GM21423 (cell line): Measurements from ENCODE around the gene ATG101.

Source experiments
- ATAC-seq: cut with Tn5 transposase; IDR thresholded peaks from one replicate; pipeline ENCODE4 v1.9.1; 2021; ENCODE audit warnings: mild to moderate bottlenecking, moderate library complexity; ENCODE audit not compliant: unreplicated experiment

The ATG101 gene

GRCh38 chr12:52041695-52042123 is 28.1 kb upstream of the ATG101 start:
- ATAC-seq, result no peak

- no peak for ATAC-seq
Measured at GRCh38 chr12:52042706-52043385, 26.9 kb upstream of the ATG101 start.

- ATAC-seq, result no peak
Measured at GRCh38 chr12:52043386-52044212, 26.2 kb upstream of the ATG101 start.

GRCh38 chr12:52044292-52044983 is 25.3 kb upstream of the ATG101 start:
- ATAC-seq, result no peak

- no peak for ATAC-seq
Measured at GRCh38 chr12:52045794-52046199, 24.0 kb upstream of the ATG101 start.

GRCh38 chr12:52046859-52047258 is 22.9 kb upstream of the ATG101 start:
- no peak for ATAC-seq

- no peak for ATAC-seq
Measured at GRCh38 chr12:52049286-52049685, 20.5 kb upstream of the ATG101 start.

GRCh38 chr12:52049688-52050087 is 20.1 kb upstream of the ATG101 start:
- ATAC-seq, result no peak

GRCh38 chr12:52050116-52050757 is 19.5 kb upstream of the ATG101 start:
- ATAC-seq, result no peak

GRCh38 chr12:52050758-52051541 is 18.8 kb upstream of the ATG101 start, which contains the start of gene NR4A1:
NR4A1 (plus strand) TSS chr12:52051442; CDS start chr12:52054329, 2,887 bp downstream.
- ATAC-seq, result peak; percentile 74

GRCh38 chr12:52052468-52053186 is 17.2 kb upstream of the ATG101 start:
- ATAC-seq, result no peak

- no peak for ATAC-seq
Measured at GRCh38 chr12:52053536-52054209, 16.1 kb upstream of the ATG101 start.

- no peak for ATAC-seq
Measured at GRCh38 chr12:52054231-52054832, 15.4 kb upstream of the ATG101 start.

GRCh38 chr12:52054833-52055730 is 14.7 kb upstream of the ATG101 start:
- ATAC-seq, result no peak

GRCh38 chr12:52055731-52056711 is 13.8 kb upstream of the ATG101 start:
- ATAC-seq, result no peak
